Neural cell (in vitro differentiated cells): ENCODE results near the gene GPR62. TPM values are rescaled to one million over a fixed set of nuclear protein-coding genes. Genes with fewer than 3 reads are reported as not detected.

Source experiments
- H2AFZ ChIP-seq: fragments of 200-600, 300-800 bp; sonication (generic), shearing (Covaris generic); 2 replicates; pipeline ENCODE4 v1.6.0; 2014; ENCODE audit warnings: low read depth, mild to moderate bottlenecking, antibody characterized with exemption, low read length, moderate library complexity
- H3F3A ChIP-seq: fragments of 200-600 bp; shearing (Covaris generic); 2 replicates; pipeline ENCODE4 v1.6.1; 2016; ENCODE audit warnings: mild to moderate bottlenecking, moderate library complexity, mixed read lengths, antibody characterized with exemption, low read length; ENCODE audit not compliant: insufficient read depth, poor library complexity, severe bottlenecking
- H3K27ac ChIP-seq: fragments of 200-600, 300-800 bp; sonication (generic), shearing (Covaris generic); 2 replicates; pipeline ENCODE4 v1.5.1; 2014; ENCODE audit warnings: mild to moderate bottlenecking, low read length, moderate library complexity
- H3K27me3 ChIP-seq: fragments of 300-800, 200-600 bp; sonication (generic), shearing (Covaris generic); 2 replicates; pipeline ENCODE4 v1.6.0; 2014; ENCODE audit warnings: mild to moderate bottlenecking, low read depth, low read length, moderate library complexity; ENCODE audit not compliant: insufficient read depth
- H3K36me3 ChIP-seq: fragments of 300-800, 200-600 bp; sonication (generic), shearing (Covaris generic); 2 replicates; pipeline ENCODE4 v1.5.1; 2014; ENCODE audit warnings: mild to moderate bottlenecking, antibody characterized with exemption, low read length, moderate library complexity; ENCODE audit not compliant: insufficient read depth
- H3K4me2 ChIP-seq: fragments of 300-800, 200-600 bp; sonication (generic), shearing (Covaris generic); 2 replicates; pipeline ENCODE4 v1.6.0; 2014; ENCODE audit warnings: mild to moderate bottlenecking, low read length
- H3K4me3 ChIP-seq: fragments of 300-800, 200-600 bp; sonication (generic), shearing (Covaris generic); 2 replicates; pipeline ENCODE4 v1.5.1; 2014; ENCODE audit warnings: mild to moderate bottlenecking, low read length, moderate library complexity
- H3K79me2 ChIP-seq: fragments of 200-600 bp; shearing (Covaris generic); replicated peaks from 2 replicates; pipeline ENCODE4 v1.6.0; 2014; ENCODE audit warnings: mild to moderate bottlenecking, low read length, moderate library complexity; ENCODE audit not compliant: insufficient read depth
- H3K9ac ChIP-seq: fragments of 300-800, 200-600 bp; sonication (generic), shearing (Covaris generic); 2 replicates; pipeline ENCODE4 v1.6.1; 2016; ENCODE audit warnings: mild to moderate bottlenecking, low read length, mixed read lengths
- H3K9me2 ChIP-seq: fragments of 200-600 bp; shearing (Covaris generic); 2 replicates; pipeline ENCODE4 v1.6.1; 2016; ENCODE audit warnings: mild to moderate bottlenecking, low read length, mixed read lengths; ENCODE audit not compliant: insufficient read depth
- H3K9me3 ChIP-seq: fragments of 200-600, 300-800 bp; sonication (generic), shearing (Covaris generic); 2 replicates; pipeline ENCODE4 v1.6.1; 2016; ENCODE audit warnings: mild to moderate bottlenecking, mixed run types, low read length, moderate library complexity, mixed read lengths
- H4K20me1 ChIP-seq: fragments of 200-600 bp; shearing (Covaris generic); 2 replicates; pipeline ENCODE4 v1.6.1; 2016; ENCODE audit warnings: mild to moderate bottlenecking, mixed run types; ENCODE audit not compliant: insufficient read depth
- EP300 ChIP-seq: fragments of 450-650 bp; conservative IDR thresholded peaks from 2 replicates; pipeline ENCODE4 v1.6.1; 2014; ENCODE audit warnings: antibody characterized with exemption, mild to moderate bottlenecking, moderate library complexity; ENCODE audit not compliant: poor library complexity, severe bottlenecking
- EZH2 ChIP-seq: fragments of 200-600, 300-800 bp; shearing (Covaris generic), sonication (generic); IDR thresholded peaks from 2 replicates; pipeline ENCODE4 v1.6.1; 2014; ENCODE audit warnings: antibody characterized with exemption, low read length, borderline replicate concordance, mild to moderate bottlenecking; ENCODE audit not compliant: insufficient read depth, poor library complexity, severe bottlenecking
- MXI1 ChIP-seq: fragments of 450-650 bp; conservative IDR thresholded peaks from 2 replicates; pipeline ENCODE4 v1.6.1; 2014; ENCODE audit warnings: antibody characterized with exemption, mild to moderate bottlenecking; ENCODE audit not compliant: poor library complexity, severe bottlenecking
- POLR2AphosphoS5 ChIP-seq: IDR thresholded peaks from 2 replicates; pipeline ENCODE4 v1.6.1; 2012
- RAD21 ChIP-seq: fragments of 450-650 bp; conservative IDR thresholded peaks from 2 replicates; pipeline ENCODE4 v1.6.1; 2014; ENCODE audit warnings: antibody characterized with exemption, mild to moderate bottlenecking, moderate library complexity
- REST ChIP-seq: IDR thresholded peaks from 2 replicates; pipeline ENCODE4 v1.6.1; 2012; ENCODE audit warnings: borderline replicate concordance
- SMC3 ChIP-seq: fragments of 450-650 bp; conservative IDR thresholded peaks from 2 replicates; pipeline ENCODE4 v1.6.1; 2014; ENCODE audit warnings: antibody characterized with exemption, mild to moderate bottlenecking, moderate library complexity; ENCODE audit not compliant: poor library complexity
- TAF1 ChIP-seq: IDR thresholded peaks from 2 replicates; pipeline ENCODE4 v1.6.1; 2012; ENCODE audit warnings: low read depth
- polyA plus RNA-seq: library from polyadenylated mRNA; depleted of rRNA; stranded (reverse); fragments of >200 nt; gene quantifications from 2 replicates; pipeline ENCODE4 v1.2.3, GENCODE V29; 2014
- TF ChIP-seq, protein P1 (sequence below): fragments of 450-650 bp; IDR thresholded peaks from 2 replicates; pipeline ENCODE4 v1.5.1; 2014; ENCODE audit warnings: antibody characterized with exemption, mild to moderate bottlenecking, moderate library complexity; ENCODE audit not compliant: poor library complexity, severe bottlenecking

Gene GPR62
- polyA plus RNA-seq, 1 donor from 2014 or later, result not detected

GRCh38 chr3:51950899-51951298 lies 4.3 kb upstream of the GPR62 start:
- Histone ChIP-seq H3K9me3 (no peaks in the 10 kb centered on the region), H2AFZ (no peak overlapping the region)

GRCh38 chr3:51953445-51953844 lies 1.7 kb upstream of the GPR62 start:
- Histone ChIP-seq H3K27ac (no peak overlapping the region), H3K4me3 (no peak overlapping the region), H4K20me1 (no peaks in the 10 kb centered on the region), H3K4me2 (no peak overlapping the region), H3K79me2 (no peaks in the 10 kb centered on the region), H3F3A (no peaks in the 10 kb centered on the region), H3K9me2 (no peaks in the 10 kb centered on the region), H2AFZ (no peak overlapping the region), H3K9ac (no peak overlapping the region), H3K27me3 (peaks cover 14% of the 10 kb centered on the region), H3K36me3 (no peaks in the 10 kb centered on the region), H3K9me3 (no peaks in the 10 kb centered on the region)
- TF ChIP-seq REST (no peak), RAD21 (no peak), POLR2AphosphoS5 (no peak), EZH2 (no peak), MXI1 (no peak), TAF1 (no peak), SMC3 (no peak)
- TF ChIP-seq, protein P1, sequence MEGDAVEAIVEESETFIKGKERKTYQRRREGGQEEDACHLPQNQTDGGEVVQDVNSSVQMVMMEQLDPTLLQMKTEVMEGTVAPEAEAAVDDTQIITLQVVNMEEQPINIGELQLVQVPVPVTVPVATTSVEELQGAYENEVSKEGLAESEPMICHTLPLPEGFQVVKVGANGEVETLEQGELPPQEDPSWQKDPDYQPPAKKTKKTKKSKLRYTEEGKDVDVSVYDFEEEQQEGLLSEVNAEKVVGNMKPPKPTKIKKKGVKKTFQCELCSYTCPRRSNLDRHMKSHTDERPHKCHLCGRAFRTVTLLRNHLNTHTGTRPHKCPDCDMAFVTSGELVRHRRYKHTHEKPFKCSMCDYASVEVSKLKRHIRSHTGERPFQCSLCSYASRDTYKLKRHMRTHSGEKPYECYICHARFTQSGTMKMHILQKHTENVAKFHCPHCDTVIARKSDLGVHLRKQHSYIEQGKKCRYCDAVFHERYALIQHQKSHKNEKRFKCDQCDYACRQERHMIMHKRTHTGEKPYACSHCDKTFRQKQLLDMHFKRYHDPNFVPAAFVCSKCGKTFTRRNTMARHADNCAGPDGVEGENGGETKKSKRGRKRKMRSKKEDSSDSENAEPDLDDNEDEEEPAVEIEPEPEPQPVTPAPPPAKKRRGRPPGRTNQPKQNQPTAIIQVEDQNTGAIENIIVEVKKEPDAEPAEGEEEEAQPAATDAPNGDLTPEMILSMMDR, result no peak

More at GRCh38 chr3:51950899-51951298, 4.3 kb upstream of the GPR62 start:
- H3K9me2 ChIP-seq, result no peaks in the 10 kb centered on the region
- H3K27me3 ChIP-seq, result peaks cover 7% of the 10 kb centered on the region
- no peak overlapping the region for H3K9ac ChIP-seq
- no peak overlapping the region for H3K4me3 ChIP-seq
- TF ChIP-seq SMC3 (no peak), EZH2 (no peak), POLR2AphosphoS5 (no peak), REST (no peak), RAD21 (no peak), TAF1 (no peak), MXI1 (no peak), EP300 (no peak)
- TF ChIP-seq, protein P1, result no peak
- no peak overlapping the region for H3K4me2 ChIP-seq
- H3K79me2 ChIP-seq, result no peaks in the 10 kb centered on the region
- H3K27ac ChIP-seq, result no peak overlapping the region
- no peaks in the 10 kb centered on the region for H3F3A ChIP-seq
- no peaks in the 10 kb centered on the region for H4K20me1 ChIP-seq
- no peaks in the 10 kb centered on the region for H3K36me3 ChIP-seq
